Nephron progenitor cell (in vitro differentiated cells): ENCODE data around the gene HSFX3.
A peak's percentile ranks its signal among the peaks of the same experiment; 100 is the strongest.

Source experiments
- DNase-seq: peaks from one replicate; pipeline ENCODE4 v3.0.0; 2021
- H3K27ac Mint-ChIP-seq: 2 replicates; pipeline ENCODE4 v1.8.0; 2021; ENCODE audit warnings: mild to moderate bottlenecking, moderate library complexity, mixed read lengths
- H3K27me3 Mint-ChIP-seq: 2 replicates; pipeline ENCODE4 v1.8.0; 2021; ENCODE audit warnings: mild to moderate bottlenecking, low read depth, mixed read lengths; ENCODE audit not compliant: poor library complexity
- H3K36me3 Mint-ChIP-seq: 2 replicates; pipeline ENCODE4 v1.8.0; 2021; ENCODE audit warnings: low read depth, mixed read lengths
- H3K4me1 Mint-ChIP-seq: 2 replicates; pipeline ENCODE4 v1.8.0; 2021; ENCODE audit warnings: mixed read lengths
- H3K4me3 Mint-ChIP-seq: 2 replicates; pipeline ENCODE4 v1.8.0; 2021; ENCODE audit warnings: mild to moderate bottlenecking, moderate library complexity, mixed read lengths
- H3K9me3 Mint-ChIP-seq: 2 replicates; pipeline ENCODE4 v1.8.0; 2021; ENCODE audit warnings: mild to moderate bottlenecking, moderate library complexity, mixed read lengths
- TF ChIP-seq, protein P1 (sequence below): fragments of 200-600 bp; sonication (generic); IDR thresholded peaks from 2 replicates; pipeline ENCODE4 v1.5.0; 2021; ENCODE audit warnings: antibody characterized with exemption

HSFX3 gene

DNA sequence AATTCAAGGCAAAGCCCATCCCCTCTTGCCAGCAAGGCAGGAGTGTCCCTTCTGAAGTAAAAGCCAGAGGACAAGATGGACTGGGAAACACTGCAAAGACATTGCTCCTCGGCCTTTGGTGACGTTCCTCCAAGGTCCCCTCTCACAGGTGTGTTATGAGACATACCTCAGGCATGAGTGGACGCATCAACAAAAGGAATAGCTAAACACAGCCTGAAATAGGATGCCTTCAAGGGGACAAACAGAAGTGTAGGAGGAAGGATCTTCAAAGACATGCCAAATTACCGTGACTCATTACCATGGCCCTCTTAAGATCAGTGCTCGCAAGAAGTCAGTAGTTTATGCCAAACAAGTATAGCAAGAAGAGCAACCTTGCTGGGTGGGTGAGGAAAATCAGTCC, 38.6 kb downstream of the HSFX3 start:
- peaks cover 40% of the 10 kb centered on the region for H3K4me1 Mint-ChIP-seq
- H3K27ac Mint-ChIP-seq, result peak overlapping the region; percentile 25
- H3K36me3 Mint-ChIP-seq, result no peaks in the 10 kb centered on the region
- no peak for DNase-seq
- H3K27me3 Mint-ChIP-seq, result peaks cover 19% of the 10 kb centered on the region
- TF ChIP-seq, protein P1, sequence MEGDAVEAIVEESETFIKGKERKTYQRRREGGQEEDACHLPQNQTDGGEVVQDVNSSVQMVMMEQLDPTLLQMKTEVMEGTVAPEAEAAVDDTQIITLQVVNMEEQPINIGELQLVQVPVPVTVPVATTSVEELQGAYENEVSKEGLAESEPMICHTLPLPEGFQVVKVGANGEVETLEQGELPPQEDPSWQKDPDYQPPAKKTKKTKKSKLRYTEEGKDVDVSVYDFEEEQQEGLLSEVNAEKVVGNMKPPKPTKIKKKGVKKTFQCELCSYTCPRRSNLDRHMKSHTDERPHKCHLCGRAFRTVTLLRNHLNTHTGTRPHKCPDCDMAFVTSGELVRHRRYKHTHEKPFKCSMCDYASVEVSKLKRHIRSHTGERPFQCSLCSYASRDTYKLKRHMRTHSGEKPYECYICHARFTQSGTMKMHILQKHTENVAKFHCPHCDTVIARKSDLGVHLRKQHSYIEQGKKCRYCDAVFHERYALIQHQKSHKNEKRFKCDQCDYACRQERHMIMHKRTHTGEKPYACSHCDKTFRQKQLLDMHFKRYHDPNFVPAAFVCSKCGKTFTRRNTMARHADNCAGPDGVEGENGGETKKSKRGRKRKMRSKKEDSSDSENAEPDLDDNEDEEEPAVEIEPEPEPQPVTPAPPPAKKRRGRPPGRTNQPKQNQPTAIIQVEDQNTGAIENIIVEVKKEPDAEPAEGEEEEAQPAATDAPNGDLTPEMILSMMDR, result no peak
- peak overlapping the region; percentile 47 for H3K4me3 Mint-ChIP-seq
- peaks cover 41% of the 10 kb centered on the region for H3K9me3 Mint-ChIP-seq

DNA sequence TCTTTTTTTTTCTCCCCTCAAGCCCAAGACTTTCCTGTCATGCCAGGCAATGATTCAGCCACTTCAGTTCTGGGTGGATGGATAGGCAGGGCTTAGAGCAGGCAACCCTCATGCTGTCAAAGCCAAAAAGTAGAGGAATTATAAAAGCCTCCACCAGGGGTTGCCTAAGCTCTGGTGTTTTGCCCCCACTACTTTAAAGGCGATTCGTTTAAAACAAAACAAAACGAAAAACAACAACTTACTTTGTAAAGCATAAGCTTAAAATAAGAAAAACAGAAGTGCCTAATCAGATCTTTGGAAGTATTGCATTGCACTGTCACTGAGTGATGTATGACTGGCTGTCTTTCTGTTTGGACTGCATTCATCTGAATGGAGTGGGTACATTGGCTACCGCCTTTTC, 39.3 kb downstream of the HSFX3 start:
- Mint-ChIP-seq H3K27ac (no peak overlapping the region), H3K4me1 (peaks cover 47% of the 10 kb centered on the region), H3K4me3 (no peak overlapping the region), H3K27me3 (peaks cover 15% of the 10 kb centered on the region), H3K9me3 (peaks cover 41% of the 10 kb centered on the region), H3K36me3 (no peaks in the 10 kb centered on the region)
- DNase-seq, result no peak
- TF ChIP-seq, protein P1, result peak; percentile 14

DNA sequence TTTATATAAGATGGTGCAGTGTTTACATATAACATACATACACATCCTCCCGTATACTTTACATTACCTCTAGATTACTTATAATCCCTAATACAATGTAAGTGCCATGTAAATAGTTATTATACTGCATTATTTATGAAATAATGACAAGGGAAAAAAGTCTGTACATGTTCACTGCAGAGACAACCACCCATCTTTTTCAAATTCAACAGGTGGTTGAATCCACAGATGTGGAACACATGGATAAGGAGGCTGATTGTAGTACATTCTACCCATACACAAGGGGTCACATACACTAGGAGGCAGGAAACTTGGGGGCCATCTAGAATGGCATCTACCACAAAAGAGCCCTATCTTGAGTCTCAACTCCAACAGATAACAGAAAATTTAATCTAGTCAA, 41.3 kb downstream of the HSFX3 start:
- Mint-ChIP-seq H3K9me3 (peaks cover 49% of the 10 kb centered on the region), H3K27ac (no peak overlapping the region), H3K36me3 (no peaks in the 10 kb centered on the region), H3K27me3 (peaks cover 15% of the 10 kb centered on the region), H3K4me1 (peaks cover 57% of the 10 kb centered on the region), H3K4me3 (no peak overlapping the region)
- DNase-seq, result no peak
- TF ChIP-seq, protein P1, result no peak

DNA sequence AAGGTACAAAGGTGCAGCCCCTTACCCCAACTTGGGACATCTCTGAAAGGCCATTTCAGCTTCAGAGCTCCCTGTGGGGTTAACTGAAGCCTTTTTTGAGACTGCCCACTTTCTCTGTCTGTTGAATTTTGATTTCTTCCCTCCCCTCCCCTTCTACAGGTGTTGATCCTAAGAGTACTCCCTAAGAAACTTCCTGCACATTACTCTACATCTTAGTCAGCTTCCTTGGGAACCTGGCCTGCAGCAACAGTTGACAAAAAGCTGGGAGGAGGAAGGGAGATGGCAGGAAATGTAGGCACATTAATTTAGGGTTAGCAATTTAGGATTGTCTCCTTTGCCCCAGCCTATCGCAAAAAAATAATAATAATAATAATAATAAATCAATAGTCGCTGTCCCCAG, 43.4 kb downstream of the HSFX3 start:
- DNase-seq, result no peak
- Mint-ChIP-seq H3K27ac (no peak overlapping the region), H3K4me1 (peaks cover 38% of the 10 kb centered on the region), H3K27me3 (peaks cover 15% of the 10 kb centered on the region), H3K36me3 (no peaks in the 10 kb centered on the region), H3K4me3 (no peak overlapping the region), H3K9me3 (peaks cover 39% of the 10 kb centered on the region)
- TF ChIP-seq, protein P1, result no peak

DNA sequence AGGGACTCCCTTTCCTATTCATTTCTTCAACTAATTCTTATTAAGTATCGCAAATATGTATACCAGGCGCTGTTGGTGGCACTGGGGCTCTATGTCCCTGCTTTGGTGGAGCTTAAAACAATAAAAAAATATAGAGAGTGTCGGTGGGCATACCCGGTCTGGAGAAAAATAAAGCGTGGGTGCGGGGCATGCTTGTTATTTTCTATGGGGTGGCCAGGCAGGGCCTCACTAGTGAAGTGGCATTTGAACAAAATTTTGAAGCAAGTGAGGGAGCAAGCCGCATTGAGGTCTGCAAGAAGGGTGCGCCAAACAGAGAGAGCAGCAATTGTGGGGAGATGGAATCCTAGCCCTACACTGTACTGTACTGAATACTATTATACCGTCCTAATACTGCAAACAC, 44.1 kb downstream of the HSFX3 start:
- Mint-ChIP-seq H3K4me1 (peaks cover 32% of the 10 kb centered on the region), H3K27ac (no peak overlapping the region), H3K27me3 (peaks cover 15% of the 10 kb centered on the region), H3K9me3 (peaks cover 34% of the 10 kb centered on the region), H3K4me3 (peak overlapping the region; percentile 93), H3K36me3 (no peaks in the 10 kb centered on the region)
- TF ChIP-seq, protein P1, result no peak
- no peak for DNase-seq

DNA sequence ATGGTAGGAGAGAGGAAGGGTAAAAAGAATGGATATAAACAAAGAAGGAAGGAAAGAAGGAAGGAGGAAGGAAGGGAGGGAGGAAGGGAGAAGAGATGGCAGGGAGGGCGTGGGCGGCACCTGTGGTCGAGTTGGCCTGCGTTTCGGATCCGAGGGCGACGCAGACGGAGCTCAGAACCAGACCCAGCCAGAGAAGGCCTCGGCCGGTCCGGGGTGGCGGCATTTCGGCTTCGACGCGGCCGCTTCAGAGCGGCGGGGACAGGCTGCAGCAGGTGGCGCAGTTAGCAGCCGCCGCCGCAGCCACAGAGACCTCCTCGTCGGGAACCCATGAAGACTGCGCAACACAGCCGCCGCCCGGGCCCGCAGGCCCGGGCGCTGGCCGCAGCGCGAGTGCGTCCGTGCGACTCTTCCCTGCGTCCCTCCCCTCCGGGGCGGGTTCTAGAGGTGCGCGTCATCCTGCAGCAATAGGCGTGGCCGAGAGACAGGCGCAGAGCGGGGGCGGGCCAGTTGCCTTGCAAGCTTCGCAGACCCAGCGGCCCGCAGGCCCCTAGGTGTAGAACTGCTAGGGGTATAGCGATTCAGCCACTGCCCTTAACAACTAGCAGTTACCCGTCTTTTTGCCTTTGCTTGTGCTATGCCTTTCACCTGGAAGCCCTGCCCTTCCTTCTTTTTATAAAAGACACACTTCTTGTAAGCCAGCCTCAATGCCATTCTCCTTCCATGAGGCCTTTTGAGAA, 44.6 kb downstream of the HSFX3 start, which contains the start of gene IDS:
IDS (minus strand) TSS at position 392 of the 737 bp plus-strand sequence; CDS start at position 223, 169 bp downstream.
- H3K9me3 Mint-ChIP-seq, result peaks cover 36% of the 10 kb centered on the region
- TF ChIP-seq, protein P1, result no peak
- peaks cover under 1% of the 10 kb centered on the region for H3K36me3 Mint-ChIP-seq
- H3K4me1 Mint-ChIP-seq, result peaks cover 26% of the 10 kb centered on the region
- H3K4me3 Mint-ChIP-seq, result peak within 1 kb of the TSS; percentile 93
- peak; percentile 85 for DNase-seq
- H3K27me3 Mint-ChIP-seq, result peaks cover 15% of the 10 kb centered on the region
- H3K27ac Mint-ChIP-seq, result peak within 1 kb of the TSS; percentile 93
